H9 (cell line): ENCODE data around the gene HYAL2. TPM values are rescaled to one million over a fixed set of nuclear protein-coding genes. Genes with fewer than 3 reads are reported as not detected.

Experiments used
- DNase-seq: peaks from one replicate; pipeline ENCODE4 v3.0.0-alpha.2; 2017
- H2AFZ ChIP-seq: one replicate; pipeline ENCODE4 v1.6.1; 2013; ENCODE audit warnings: mild to moderate bottlenecking, low read length, control low read depth, moderate library complexity
- H2AK5ac ChIP-seq: 2 replicates; pipeline ENCODE4 v1.6.1; 2013; ENCODE audit warnings: low read length, control low read depth, mixed read lengths; ENCODE audit not compliant: insufficient read length
- H2BK120ac ChIP-seq: one replicate; pipeline ENCODE4 v1.6.1; 2013; ENCODE audit warnings: low read depth, mild to moderate bottlenecking, low read length, control low read depth, inconsistent platforms; ENCODE audit not compliant: poor library complexity, severe bottlenecking
- H2BK12ac ChIP-seq: 2 replicates; pipeline ENCODE4 v1.6.1; 2013; ENCODE audit warnings: low read length, control low read depth, mixed read lengths, low read depth; ENCODE audit not compliant: insufficient read length
- H2BK15ac ChIP-seq: 2 replicates; pipeline ENCODE4 v1.6.1; 2013; ENCODE audit warnings: low read depth, low read length, control low read depth
- H2BK20ac ChIP-seq: one replicate; pipeline ENCODE4 v1.6.1; 2013; ENCODE audit warnings: low read depth, mild to moderate bottlenecking, low read length, control low read depth, inconsistent platforms; ENCODE audit not compliant: poor library complexity, severe bottlenecking
- H2BK5ac ChIP-seq: 2 replicates; pipeline ENCODE4 v1.6.1; 2013; ENCODE audit warnings: low read length, control low read depth, mixed read lengths; ENCODE audit not compliant: insufficient read length
- H3K14ac ChIP-seq: 2 replicates; pipeline ENCODE4 v1.6.1; 2013; ENCODE audit warnings: low read length, control low read depth; ENCODE audit not compliant: insufficient read depth
- H3K18ac ChIP-seq: 2 replicates; pipeline ENCODE4 v1.6.1; 2013; ENCODE audit warnings: low read depth, mild to moderate bottlenecking, mixed read lengths, low read length, control low read depth; ENCODE audit not compliant: insufficient read length
- H3K23ac ChIP-seq: 2 replicates; pipeline ENCODE4 v1.6.1; 2013; ENCODE audit warnings: low read length, control low read depth, mixed read lengths, low read depth; ENCODE audit not compliant: insufficient read length
- H3K23me2 ChIP-seq: 2 replicates; pipeline ENCODE4 v1.6.1; 2013; ENCODE audit warnings: low read depth, mild to moderate bottlenecking, mixed read lengths, low read length, control low read depth; ENCODE audit not compliant: insufficient read length, poor library complexity, severe bottlenecking
- H3K27ac ChIP-seq: 2 replicates; pipeline ENCODE4 v1.5.1; 2013; ENCODE audit warnings: low read length, control low read depth, mixed read lengths, low read depth; ENCODE audit not compliant: insufficient read length
- H3K27me3 ChIP-seq: 2 replicates; pipeline ENCODE4 v1.6.1; 2013; ENCODE audit warnings: low read length, control low read depth, inconsistent platforms; ENCODE audit not compliant: insufficient read depth
- H3K4ac ChIP-seq: 2 replicates; pipeline ENCODE4 v1.6.1; 2013; ENCODE audit warnings: low read depth, mild to moderate bottlenecking, control low read depth, inconsistent platforms, low read length, moderate library complexity
- H3K4me1 ChIP-seq: 2 replicates; pipeline ENCODE4 v1.6.1; 2013; ENCODE audit warnings: low read length, control low read depth, inconsistent platforms; ENCODE audit not compliant: insufficient read depth
- H3K4me2 ChIP-seq: 2 replicates; pipeline ENCODE4 v1.6.1; 2013; ENCODE audit warnings: low read length, control low read depth, mixed read lengths; ENCODE audit not compliant: insufficient read length, insufficient read depth
- H3K56ac ChIP-seq: 2 replicates; pipeline ENCODE4 v1.6.1; 2013; ENCODE audit warnings: low read depth, mild to moderate bottlenecking, mixed read lengths, low read length, control low read depth; ENCODE audit not compliant: insufficient read length
- H3K79me1 ChIP-seq: 2 replicates; pipeline ENCODE4 v1.6.1; 2013; ENCODE audit warnings: low read depth, mild to moderate bottlenecking, moderate library complexity, low read length, control low read depth, inconsistent platforms; ENCODE audit not compliant: insufficient read depth, poor library complexity, severe bottlenecking
- H3K79me2 ChIP-seq: 2 replicates; pipeline ENCODE4 v1.6.1; 2013; ENCODE audit warnings: low read length, control low read depth, inconsistent platforms; ENCODE audit not compliant: insufficient read depth
- H3K9ac ChIP-seq: 2 replicates; pipeline ENCODE4 v1.6.1; 2013; ENCODE audit warnings: low read length, control low read depth, mixed read lengths; ENCODE audit not compliant: insufficient read length; ENCODE audit errors: extremely low read depth
- H3K9me3 ChIP-seq: one replicate; pipeline ENCODE4 v1.6.1; 2013; ENCODE audit warnings: low read depth, low read length, inconsistent platforms; ENCODE audit not compliant: control insufficient read depth
- H3T11ph ChIP-seq: one replicate; pipeline ENCODE4 v1.6.1; 2013; ENCODE audit warnings: mild to moderate bottlenecking, low read length, control low read depth, inconsistent platforms
- H4K20me1 ChIP-seq: one replicate; pipeline ENCODE4 v1.6.1; 2013; ENCODE audit not compliant: control insufficient read depth, insufficient read length, insufficient read depth
- H4K5ac ChIP-seq: 2 replicates; pipeline ENCODE4 v1.6.1; 2013; ENCODE audit warnings: low read depth, mild to moderate bottlenecking, mixed read lengths, low read length, control low read depth; ENCODE audit not compliant: insufficient read length
- H4K8ac ChIP-seq: replicated peaks from 2 replicates; pipeline ENCODE4 v1.6.1; 2013; ENCODE audit warnings: low read length, control low read depth, mixed read lengths, low read depth; ENCODE audit not compliant: insufficient read length
- H4K91ac ChIP-seq: 2 replicates; pipeline ENCODE4 v1.6.1; 2013; ENCODE audit warnings: low read depth, mild to moderate bottlenecking, moderate library complexity, mixed read lengths, low read length, control low read depth; ENCODE audit not compliant: insufficient read length
- H3K27ac Mint-ChIP-seq, 3 experiments: 2 replicates in 2 of 3; 3 replicates in 1 of 3; pipeline ENCODE4 v1.8.0; 2020 to 2021; ENCODE audit warnings: mixed read lengths in 3 of 3, mild to moderate bottlenecking in 1 of 3, moderate library complexity in 1 of 3
- H3K27me3 Mint-ChIP-seq: 2 replicates; pipeline ENCODE4 v1.8.0; 2021; ENCODE audit warnings: low read depth, mild to moderate bottlenecking, moderate library complexity, mixed read lengths
- H3K36me3 Mint-ChIP-seq, 3 experiments: 2 replicates in 2 of 3; 3 replicates in 1 of 3; pipeline ENCODE4 v1.8.0; 2020 to 2021; ENCODE audit warnings: low read depth in 3 of 3, mixed read lengths in 3 of 3; ENCODE audit not compliant: insufficient read depth in 1 of 3
- H3K4me1 Mint-ChIP-seq, 2 experiments: 2 replicates each; pipeline ENCODE4 v1.8.0; 2020; ENCODE audit warnings: mixed read lengths in 2 of 2
- H3K4me3 Mint-ChIP-seq, 2 experiments: 2 replicates in 1 of 2; 3 replicates in 1 of 2; pipeline ENCODE4 v1.8.0; 2020 to 2021; ENCODE audit warnings: mild to moderate bottlenecking in 2 of 2, mixed read lengths in 2 of 2, moderate library complexity in 1 of 2
- H3K9me3 Mint-ChIP-seq, 2 experiments: 2 replicates in 1 of 2; 3 replicates in 1 of 2; pipeline ENCODE4 v1.8.0; 2020; ENCODE audit warnings: mild to moderate bottlenecking in 2 of 2, mixed read lengths in 2 of 2, moderate library complexity in 1 of 2
- WGBS: extraction: QIAGEN DNeasy Blood & Tissue Kit; methylation state at CpG from one replicate; pipeline ENCODE4 v1.1.7; 2013; ENCODE audit warnings: missing lambda C conversion rate, low lambda C conversion rate, mixed read lengths; ENCODE audit not compliant: insufficient read length; ENCODE audit errors: extremely low coverage; 5-methylcytosine and 5-hydroxymethylcytosine counted together
- total RNA-seq: library from RNA; stranded (reverse); gene quantifications from 2 replicates; pipeline ENCODE4 v1.2.1, GENCODE V29; 2021
- TF ChIP-seq, protein P1 (sequence below): fragments of 200-600 bp; sonication (generic); conservative IDR thresholded peaks from 3 replicates; pipeline ENCODE4 v1.8.0; 2021; ENCODE audit warnings: antibody characterized with exemption, mild to moderate bottlenecking

Gene HYAL2
- total RNA-seq, 1 experiment from 2014 or later = 51.9 TPM

DNA sequence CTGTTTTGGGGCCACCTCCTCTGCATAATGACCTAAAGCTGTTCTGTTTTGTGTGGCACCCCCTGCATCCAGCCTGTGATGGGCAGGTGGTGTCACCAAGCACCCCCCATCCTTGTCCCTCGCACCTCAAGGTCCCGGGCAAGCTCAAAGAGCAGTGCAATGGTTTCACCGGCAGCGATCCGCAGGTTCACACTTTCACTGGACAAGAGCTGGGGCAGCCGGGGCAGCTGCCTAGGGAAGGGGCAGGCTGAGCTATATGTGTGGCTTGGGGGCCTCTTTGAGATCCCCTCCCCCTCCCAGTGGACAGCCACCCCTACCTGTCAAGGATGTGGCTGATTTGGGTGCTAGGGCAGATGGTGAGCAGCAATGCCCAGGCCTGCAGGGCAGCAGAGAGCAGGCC lies 33.4 kb downstream of the HYAL2 start:
- no CpG with 5 or more reads among the region's 6 CpGs for WGBS
- no peak overlapping the region for H3K18ac ChIP-seq
- H4K5ac ChIP-seq = no peak overlapping the region
- no peak overlapping the region for H3K4me2 ChIP-seq
- H3K23me2 ChIP-seq = peaks cover 5% of the 10 kb centered on the region
- H3K27me3 ChIP-seq = no peaks in the 10 kb centered on the region
- H3K56ac ChIP-seq = no peak overlapping the region
- H4K8ac ChIP-seq = no peak overlapping the region
- no peak overlapping the region for H3K27ac ChIP-seq
- Mint-ChIP-seq H3K4me3 (peak overlapping the region in 1 of 2 experiments; percentile 29; a peak in 1 of 5 replicates), H3K36me3 (peaks cover 26 to 44% (median 40%) of the 10 kb centered on the region in 3 experiments; a peak in 6 of 7 replicates), H3K27ac (no peak overlapping the region), H3K4me1 (peaks cover 11% of the 10 kb centered on the region in 2 experiments), H3K27me3 (no peaks in the 10 kb centered on the region), H3K9me3 (no peaks in the 10 kb centered on the region; a peak in 1 of 5 replicates)
- no peak overlapping the region for H3K23ac ChIP-seq
- H3K9me3 ChIP-seq = no peaks in the 10 kb centered on the region
- TF ChIP-seq, protein P1, sequence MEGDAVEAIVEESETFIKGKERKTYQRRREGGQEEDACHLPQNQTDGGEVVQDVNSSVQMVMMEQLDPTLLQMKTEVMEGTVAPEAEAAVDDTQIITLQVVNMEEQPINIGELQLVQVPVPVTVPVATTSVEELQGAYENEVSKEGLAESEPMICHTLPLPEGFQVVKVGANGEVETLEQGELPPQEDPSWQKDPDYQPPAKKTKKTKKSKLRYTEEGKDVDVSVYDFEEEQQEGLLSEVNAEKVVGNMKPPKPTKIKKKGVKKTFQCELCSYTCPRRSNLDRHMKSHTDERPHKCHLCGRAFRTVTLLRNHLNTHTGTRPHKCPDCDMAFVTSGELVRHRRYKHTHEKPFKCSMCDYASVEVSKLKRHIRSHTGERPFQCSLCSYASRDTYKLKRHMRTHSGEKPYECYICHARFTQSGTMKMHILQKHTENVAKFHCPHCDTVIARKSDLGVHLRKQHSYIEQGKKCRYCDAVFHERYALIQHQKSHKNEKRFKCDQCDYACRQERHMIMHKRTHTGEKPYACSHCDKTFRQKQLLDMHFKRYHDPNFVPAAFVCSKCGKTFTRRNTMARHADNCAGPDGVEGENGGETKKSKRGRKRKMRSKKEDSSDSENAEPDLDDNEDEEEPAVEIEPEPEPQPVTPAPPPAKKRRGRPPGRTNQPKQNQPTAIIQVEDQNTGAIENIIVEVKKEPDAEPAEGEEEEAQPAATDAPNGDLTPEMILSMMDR = no peak
- no peaks in the 10 kb centered on the region for H4K20me1 ChIP-seq
- no peak overlapping the region for H3K4ac ChIP-seq
- H3T11ph ChIP-seq = no peak overlapping the region
- no peak overlapping the region for H3K14ac ChIP-seq
- no peak overlapping the region for H2BK15ac ChIP-seq
- H2AK5ac ChIP-seq = no peak overlapping the region
- H2BK5ac ChIP-seq = no peak overlapping the region
- H2BK20ac ChIP-seq = no peak overlapping the region
- no peak for DNase-seq
- no peak overlapping the region for H2AFZ ChIP-seq
- H3K79me2 ChIP-seq = peaks cover 3% of the 10 kb centered on the region; the same call in 1 of the 2 replicates
- H2BK120ac ChIP-seq = no peak overlapping the region
- no peaks in the 10 kb centered on the region for H3K4me1 ChIP-seq
- H4K91ac ChIP-seq = no peak overlapping the region
- H3K9ac ChIP-seq = no peak overlapping the region
- H2BK12ac ChIP-seq = no peak overlapping the region
- H3K79me1 ChIP-seq = no peaks in the 10 kb centered on the region
